ENCODE results near the gene EPB42. TPM values are rescaled to one million over a fixed set of nuclear protein-coding genes. Genes with fewer than 3 reads are reported as not detected.

The EPB42 gene
- polyA plus RNA-seq, 1 of the 3 experiments (the other 2 are of a cell fraction): not detected

GRCh38 chr15:43260011-43260615 is 39.3 kb upstream of the EPB42 start:
- POLR2A ChIA-PET: no interaction called here
- TF ChIP-seq GATA2 (CRISPR knock-in tag; IDR thresholded peaks at IDR 0.05) (no peak), POLR2AphosphoS5 (IDR thresholded peaks at IDR 0.05; ENCODE audit: low read depth, low read length) (no peak), CTCF (IDR thresholded peaks at IDR 0.05) (no peak), MAX (IDR thresholded peaks at IDR 0.05; ENCODE audit: low read depth) (no peak), RXRA (IDR thresholded peaks at IDR 0.05; ENCODE audit: borderline replicate concordance, low read depth) (no peak), PBX3 (IDR thresholded peaks at IDR 0.05) (no peak), MXI1 (IDR thresholded peaks at IDR 0.05; ENCODE audit: low read depth, low read length) (no peak), YY1 (IDR thresholded peaks at IDR 0.05; ENCODE audit: low read depth) (no peak)
- Histone ChIP-seq H3K4me3 (ENCODE audit: low read depth in 2 of 2, low read length in 1 of 2) (no peak overlapping the region), H3K4me1 (ENCODE audit: control insufficient read depth in 1 of 2, insufficient read depth in 2 of 2, low read depth in 1 of 2, low read length in 1 of 2) (no peaks in the 10 kb centered on the region), H3K27me3 (ENCODE audit: insufficient read depth) (peaks cover 16% of the 10 kb centered on the region; the same call in 1 of the 2 replicates), H3K9me3 (no peaks in the 10 kb centered on the region), H4K20me1 (ENCODE audit: insufficient read depth) (no peaks in the 10 kb centered on the region), H3K9ac (no peak overlapping the region), H2AFZ (ENCODE audit: low read depth) (no peak overlapping the region), H3K4me2 (no peak overlapping the region), H3F3A (replicated peaks; ENCODE audit: insufficient read depth) (no peaks in the 10 kb centered on the region), H3K27ac (ENCODE audit: low read depth in 2 of 2, low read length in 1 of 2) (no peak overlapping the region), H3K79me2 (ENCODE audit: insufficient read depth) (no peaks in the 10 kb centered on the region), H3K36me3 (replicated peaks in 1 of 2; ENCODE audit: control insufficient read depth in 1 of 2, insufficient read depth in 2 of 2, low read length in 1 of 2) (no peaks in the 10 kb centered on the region), H3K9me2 (no peaks in the 10 kb centered on the region)
- 77% methylated on average over 12 of the region's 19 CpGs for WGBS (ENCODE audit: low lambda C conversion rate)
- CTCF ChIA-PET: interaction anchor here (1.0 to 1.5 kb wide), 3 partner anchors 9 to 34 kb away, joined by 3 to 8 read pairs (median 4); no protein-coding TSS in a partner anchor
- DNase-seq: no peak

GRCh38 chr15:43258781-43259180 is 38.0 kb upstream of the EPB42 start:
- no peak overlapping the region for H3K4me3 ChIP-seq (ENCODE audit: low read depth in 2 of 2, low read length in 1 of 2)
- H2AFZ ChIP-seq (ENCODE audit: low read depth): no peak overlapping the region
- no peaks in the 10 kb centered on the region for H4K20me1 ChIP-seq (ENCODE audit: insufficient read depth)
- no peak for DNase-seq
- no peak overlapping the region for H3K27ac ChIP-seq (ENCODE audit: low read depth in 2 of 2, low read length in 1 of 2)
- WGBS (ENCODE audit: low lambda C conversion rate): 53% methylated on average over 5 of the region's 8 CpGs
- ChIA-PET CTCF (interaction anchor here (1.4 kb wide), 1 partner anchor 27 kb away, joined by 4 read pairs; no protein-coding TSS in a partner anchor), POLR2A (no interaction called here)
- H3K9ac ChIP-seq: no peak overlapping the region
- no peaks in the 10 kb centered on the region for H3F3A ChIP-seq (replicated peaks; ENCODE audit: insufficient read depth)
- H3K9me3 ChIP-seq: no peaks in the 10 kb centered on the region
- H3K79me2 ChIP-seq (ENCODE audit: insufficient read depth): no peaks in the 10 kb centered on the region
- no peaks in the 10 kb centered on the region for H3K36me3 ChIP-seq (replicated peaks in 1 of 2; ENCODE audit: control insufficient read depth in 1 of 2, insufficient read depth in 2 of 2, low read length in 1 of 2)
- no peaks in the 10 kb centered on the region for H3K9me2 ChIP-seq
- peaks cover 23% of the 10 kb centered on the region; the same call in 1 of the 2 replicates for H3K27me3 ChIP-seq (ENCODE audit: insufficient read depth)
- H3K4me1 ChIP-seq (ENCODE audit: control insufficient read depth in 1 of 2, insufficient read depth in 2 of 2, low read depth in 1 of 2, low read length in 1 of 2): no peaks in the 10 kb centered on the region; a peak in 1 of 4 replicates
- TF ChIP-seq SMC3 (IDR thresholded peaks at IDR 0.05; ENCODE audit: low read depth, low read length): no peak
- no peak for TF ChIP-seq PBX3 (IDR thresholded peaks at IDR 0.05)
- TF ChIP-seq RAD21 (IDR thresholded peaks at IDR 0.05; ENCODE audit: low read length): no peak
- H3K4me2 ChIP-seq: no peak overlapping the region
